HG02884 (cell line): ENCODE results near the gene RAB6A.
"Not testable (repeated sequence)": the region's sequence is repeated elsewhere in the genome, so short reads cannot be mapped to it uniquely, and the experiment has no call there.

Experiments used
- ATAC-seq: cut with Tn5 transposase; IDR thresholded peaks from one replicate; pipeline ENCODE4 v1.9.1; 2021; ENCODE audit warnings: mild to moderate bottlenecking, moderate library complexity; ENCODE audit not compliant: unreplicated experiment

Gene RAB6A

DNA sequence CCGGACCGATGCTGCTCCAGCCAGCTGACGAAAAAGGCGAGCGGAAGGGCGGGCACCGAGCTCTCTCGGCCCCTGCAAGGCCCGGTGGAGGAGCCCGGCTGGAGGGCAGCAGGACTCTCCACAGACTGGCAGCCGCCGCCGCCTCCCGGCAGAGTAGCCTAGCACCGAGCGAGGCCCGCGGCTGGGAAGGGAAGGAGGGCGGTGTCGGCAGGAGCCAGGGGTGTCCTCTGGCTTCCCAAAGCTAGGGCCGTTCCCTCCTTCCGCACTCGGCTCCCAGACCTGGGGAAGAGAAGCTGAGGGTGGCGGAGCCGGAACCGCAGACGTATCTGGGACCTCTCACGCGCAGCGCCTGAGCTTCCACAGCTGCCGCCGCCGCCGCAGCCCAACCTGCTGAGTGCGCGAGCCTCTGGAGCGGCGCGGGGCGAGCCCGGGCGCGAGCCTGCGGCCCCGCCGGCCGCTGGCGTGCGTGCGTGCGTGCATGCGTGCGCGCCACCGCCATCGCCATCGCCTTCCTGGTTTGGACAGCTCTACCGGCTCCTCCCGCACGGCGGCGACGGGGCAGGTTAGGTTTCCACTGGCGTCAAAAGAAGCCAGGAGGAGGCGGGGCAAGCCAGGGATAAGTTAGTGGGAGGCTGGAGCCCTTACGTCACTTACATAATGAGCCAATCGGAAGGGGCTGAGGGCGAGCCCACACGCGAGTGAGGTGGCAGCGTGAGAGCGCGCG is at the start of gene RAB6A:
Gene RAB6A, minus strand, starts transcription at position 396 of the 724 bp plus-strand sequence. CDS start 439 bp downstream, outside the sequence.
- peak; percentile 90 for ATAC-seq

DNA sequence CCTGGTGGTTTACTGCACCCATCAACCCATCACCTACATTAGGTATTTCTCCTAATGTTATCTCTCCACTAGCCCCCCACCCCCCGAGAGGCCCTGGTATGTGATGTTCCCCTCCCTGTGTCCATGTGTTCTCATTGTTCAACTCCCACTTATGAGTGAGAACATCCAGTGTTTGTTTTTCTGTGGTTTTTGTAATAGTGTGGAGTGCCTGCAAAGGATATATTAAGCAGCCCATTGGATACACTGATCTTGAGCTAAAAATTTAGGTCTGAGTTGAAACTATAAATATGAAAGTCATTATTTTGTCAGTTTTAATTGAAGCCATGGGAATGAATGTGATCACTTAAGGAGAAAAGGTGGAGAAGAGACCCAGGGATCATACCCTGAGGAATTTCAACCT is 49.8 kb upstream of the RAB6A start:
- ATAC-seq: no peak

DNA sequence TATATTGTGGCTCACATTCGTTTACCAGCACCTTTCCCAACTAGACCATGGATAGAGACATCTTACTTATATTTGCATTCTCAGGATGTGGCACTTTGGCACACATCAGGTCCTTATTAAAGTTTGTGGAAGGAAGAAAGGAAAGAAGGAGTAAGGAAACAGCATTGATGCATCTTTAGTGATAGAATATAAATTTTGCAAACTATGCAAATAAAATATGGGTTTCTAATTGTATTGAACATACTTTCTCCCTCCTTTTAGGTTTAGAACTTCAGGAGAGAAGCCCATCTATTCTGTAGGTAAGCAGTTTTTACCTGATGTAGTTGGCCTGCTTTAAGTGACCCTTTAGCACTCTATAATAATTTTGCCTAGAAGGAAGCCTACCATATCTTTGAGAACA is 47.2 kb upstream of the RAB6A start:
- no peak for ATAC-seq

DNA sequence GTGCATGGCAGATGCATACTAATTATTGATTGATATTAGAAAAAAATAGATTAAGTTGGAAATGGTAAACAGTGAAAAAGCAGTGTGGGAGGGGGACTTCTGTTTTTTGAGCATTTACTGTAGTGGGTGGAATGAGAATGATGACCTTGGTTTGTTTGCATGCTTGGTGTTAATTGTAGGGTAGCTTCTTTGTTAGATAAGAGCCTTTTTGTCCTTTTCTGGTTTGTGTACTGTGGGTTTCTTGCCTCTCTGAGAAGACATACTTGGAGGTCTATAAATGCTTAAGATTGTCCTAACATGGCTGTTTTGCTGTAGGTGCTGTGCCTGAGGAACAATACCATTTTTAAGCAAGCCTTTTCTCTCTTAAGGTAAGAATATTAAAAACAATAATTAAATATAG is 43.8 kb upstream of the RAB6A start:
- no peak for ATAC-seq

DNA sequence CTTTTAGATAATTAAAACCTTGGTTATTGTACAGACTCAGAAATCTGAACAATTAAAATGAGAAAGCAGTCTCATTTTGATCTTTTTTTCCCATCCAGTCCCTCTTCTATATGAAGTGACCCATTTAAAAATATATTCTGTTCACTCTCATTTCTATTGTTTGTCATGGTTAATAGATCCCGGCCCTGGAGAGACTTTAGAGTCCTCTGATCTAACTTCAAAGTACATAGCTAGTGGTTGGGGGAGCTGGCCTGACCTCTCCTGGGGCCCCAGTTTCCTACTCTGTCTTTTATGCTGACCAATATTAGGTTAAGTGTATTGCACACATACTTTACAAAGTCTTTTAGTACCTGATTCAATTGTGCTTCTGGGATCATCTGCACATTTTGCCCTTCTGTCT is 40.3 kb upstream of the RAB6A start:
- no peak for ATAC-seq

GRCh38 chr11:73800276-73800806 is 39.5 kb upstream of the RAB6A start:
- no peak for ATAC-seq

GRCh38 chr11:73797457-73797856 is 36.6 kb upstream of the RAB6A start:
- ATAC-seq: no peak

DNA sequence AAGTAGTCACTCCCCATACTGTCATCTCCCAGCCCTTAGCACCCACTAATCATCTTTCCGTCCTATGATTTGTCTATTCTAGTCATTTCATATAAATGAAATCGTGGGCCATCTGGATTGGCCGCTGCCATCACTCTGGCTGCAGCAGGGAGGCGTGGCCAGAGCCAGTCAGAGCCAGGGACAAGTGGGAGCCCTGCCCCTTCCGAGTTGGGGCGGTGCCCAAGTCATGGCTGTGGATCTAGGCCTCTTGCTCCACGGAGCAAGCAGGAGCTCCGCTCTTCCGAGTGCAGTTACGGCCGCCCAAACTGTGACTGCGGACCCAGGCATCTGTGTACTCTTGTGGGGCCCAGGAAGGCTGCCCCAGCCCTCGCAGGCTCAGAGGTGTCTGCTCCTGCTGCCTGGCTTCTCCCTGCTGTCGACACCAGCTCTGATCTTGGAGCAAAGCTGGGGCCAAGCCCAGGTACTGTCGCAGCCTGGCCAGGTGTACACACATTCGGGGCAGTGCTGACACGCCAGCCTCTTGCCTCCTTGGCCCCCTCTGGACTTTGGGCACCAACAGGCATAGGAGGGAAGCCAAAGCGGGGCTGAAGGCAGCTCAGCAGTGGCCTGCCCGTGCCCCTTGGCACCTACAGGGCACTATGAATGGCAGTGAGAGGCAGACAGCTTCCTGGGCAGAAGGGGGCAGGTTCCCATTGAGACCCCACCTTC is 35.2 kb upstream of the RAB6A start:
- no peak for ATAC-seq

DNA sequence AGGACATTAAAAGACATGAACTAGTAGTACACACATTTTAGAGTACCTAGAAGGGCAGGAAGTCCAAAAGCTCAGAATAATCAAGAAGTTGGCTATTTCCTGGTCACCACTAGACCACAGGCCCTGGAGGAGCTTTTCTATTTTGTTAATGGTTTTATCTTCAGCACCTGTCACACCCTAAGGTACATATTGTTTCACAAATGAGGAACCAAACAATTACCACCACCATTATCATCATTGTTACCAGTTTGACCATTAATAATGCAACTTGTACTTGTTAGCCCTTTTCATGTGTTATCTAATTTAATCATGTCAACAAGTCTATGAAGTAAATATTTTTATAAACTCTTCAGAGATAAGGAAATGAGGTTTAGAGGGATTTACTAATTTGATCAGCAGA is 31.7 kb upstream of the RAB6A start:
- no peak for ATAC-seq

DNA sequence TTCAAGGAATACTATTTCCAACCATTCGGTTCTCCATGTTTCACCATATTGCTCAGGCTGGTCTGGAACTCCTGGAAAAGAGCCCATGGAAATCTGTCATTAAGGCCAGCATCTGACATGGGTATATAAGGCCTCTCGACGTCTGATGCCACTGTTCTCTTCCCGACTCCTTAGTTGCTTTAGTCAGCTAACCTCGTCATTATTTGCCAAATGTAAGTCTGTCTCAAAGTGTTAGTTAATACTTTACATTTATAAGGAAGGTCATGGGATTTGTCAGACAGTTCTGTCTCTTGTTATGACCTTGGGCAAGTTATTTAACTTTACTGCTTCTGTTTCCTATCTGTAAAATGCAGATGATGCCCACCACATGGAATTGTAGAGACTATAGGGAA is 28.4 kb upstream of the RAB6A start:
- no peak for ATAC-seq

DNA sequence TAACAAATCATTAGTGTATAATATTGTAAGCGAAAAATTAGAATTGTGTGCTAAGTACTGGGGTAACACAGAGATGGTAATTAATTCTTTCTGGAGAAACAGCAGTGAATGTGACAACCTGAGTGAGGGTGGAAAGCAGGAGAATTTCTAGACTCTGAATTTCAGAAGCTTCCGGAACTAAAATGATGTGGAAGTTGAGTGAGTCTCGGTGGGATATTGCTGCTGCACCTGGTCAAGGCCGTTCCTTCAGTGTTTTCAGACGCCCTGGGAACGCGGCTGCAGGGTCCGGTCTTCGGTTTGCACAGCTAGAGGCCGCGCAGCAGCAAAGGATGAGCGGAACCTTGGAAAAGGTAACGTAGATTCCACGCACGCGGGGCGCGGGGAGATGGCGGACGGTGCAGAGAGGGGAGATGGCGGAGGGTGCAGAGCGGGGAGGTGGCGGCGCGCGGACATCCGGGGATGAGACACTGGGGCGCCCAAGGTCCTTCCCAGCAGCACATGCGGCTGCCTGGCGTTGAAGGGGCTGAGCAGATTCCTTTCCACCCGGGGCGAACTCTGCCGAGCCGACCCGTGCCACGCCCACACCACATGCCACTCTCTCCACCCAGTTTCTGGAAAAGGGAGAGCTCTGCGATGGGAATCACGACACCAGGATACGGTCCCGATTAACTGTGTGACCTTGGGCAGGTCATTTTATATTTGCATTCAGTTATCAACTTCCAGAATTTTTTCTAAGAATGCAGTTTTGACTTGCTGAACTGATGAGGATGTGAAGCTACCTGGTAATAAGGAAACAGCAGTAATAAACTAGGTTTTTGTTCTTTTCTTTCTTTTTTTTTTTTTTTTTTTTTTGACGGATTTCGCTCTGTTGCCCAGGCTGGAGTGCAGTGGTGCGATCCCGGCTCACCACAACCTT is 27.0 kb upstream of the RAB6A start, which contains the start of gene MRPL48:
Gene MRPL48, plus strand, starts transcription at position 232 of the 916 bp plus-strand sequence. Its CDS starts 98 bp downstream, at position 330.
- peak; percentile 86 for ATAC-seq

GRCh38 chr11:73787051-73787642 is 26.3 kb upstream of the RAB6A start:
- no peak for ATAC-seq

DNA sequence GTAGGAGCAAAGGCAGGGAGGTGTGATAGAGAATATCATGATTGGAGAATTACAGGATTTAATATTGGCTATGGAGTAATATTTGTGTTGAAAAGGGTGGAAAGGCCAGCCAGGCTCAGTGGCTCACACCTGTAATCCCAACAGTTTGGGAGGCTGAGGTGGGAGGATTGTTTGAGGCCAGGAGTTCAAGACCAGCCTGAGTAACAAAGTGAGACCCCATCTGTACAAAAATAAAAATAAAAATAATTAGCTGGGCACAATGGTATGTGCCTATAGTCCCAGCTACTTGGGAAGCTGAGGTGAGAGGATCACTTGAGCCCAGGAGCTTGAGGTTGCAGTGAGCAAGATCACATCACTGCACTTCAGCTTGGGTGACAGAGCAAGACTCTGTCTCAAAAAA is 24.6 kb upstream of the RAB6A start:
- ATAC-seq: not testable (repeated sequence)

GRCh38 chr11:73784734-73785133 is 23.9 kb upstream of the RAB6A start:
- ATAC-seq: no peak

- ATAC-seq: no peak
Measured at GRCh38 chr11:73784080-73784634, 23.3 kb upstream of the RAB6A start.

DNA sequence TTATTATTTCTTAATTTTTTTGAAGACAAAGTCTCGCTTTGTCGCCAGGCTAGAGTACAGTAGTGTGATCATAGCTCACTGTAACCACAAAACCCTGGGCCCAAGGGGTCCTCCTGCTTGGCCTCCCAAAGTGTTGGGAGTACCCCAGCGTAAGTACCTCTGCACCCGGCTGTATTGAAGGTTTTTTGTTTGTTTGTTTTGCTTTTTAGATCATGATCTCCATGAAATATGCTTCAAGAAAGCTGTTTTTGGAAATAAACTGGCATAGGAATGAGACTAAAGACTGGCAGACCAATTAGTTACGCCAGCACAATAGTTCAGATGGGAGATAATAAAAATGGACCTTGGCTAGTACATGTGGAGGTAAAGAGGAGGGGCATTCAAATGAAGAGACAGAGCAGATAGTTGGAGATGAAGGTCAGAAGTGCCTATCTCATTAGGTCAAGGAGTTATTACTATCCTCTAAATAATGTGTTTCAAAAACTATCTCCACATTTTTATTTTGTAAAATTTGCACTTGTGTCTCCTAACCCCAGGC is 22.7 kb upstream of the RAB6A start:
- ATAC-seq: no peak

GRCh38 chr11:73781303-73781702 is 20.4 kb upstream of the RAB6A start:
- ATAC-seq: no peak

DNA sequence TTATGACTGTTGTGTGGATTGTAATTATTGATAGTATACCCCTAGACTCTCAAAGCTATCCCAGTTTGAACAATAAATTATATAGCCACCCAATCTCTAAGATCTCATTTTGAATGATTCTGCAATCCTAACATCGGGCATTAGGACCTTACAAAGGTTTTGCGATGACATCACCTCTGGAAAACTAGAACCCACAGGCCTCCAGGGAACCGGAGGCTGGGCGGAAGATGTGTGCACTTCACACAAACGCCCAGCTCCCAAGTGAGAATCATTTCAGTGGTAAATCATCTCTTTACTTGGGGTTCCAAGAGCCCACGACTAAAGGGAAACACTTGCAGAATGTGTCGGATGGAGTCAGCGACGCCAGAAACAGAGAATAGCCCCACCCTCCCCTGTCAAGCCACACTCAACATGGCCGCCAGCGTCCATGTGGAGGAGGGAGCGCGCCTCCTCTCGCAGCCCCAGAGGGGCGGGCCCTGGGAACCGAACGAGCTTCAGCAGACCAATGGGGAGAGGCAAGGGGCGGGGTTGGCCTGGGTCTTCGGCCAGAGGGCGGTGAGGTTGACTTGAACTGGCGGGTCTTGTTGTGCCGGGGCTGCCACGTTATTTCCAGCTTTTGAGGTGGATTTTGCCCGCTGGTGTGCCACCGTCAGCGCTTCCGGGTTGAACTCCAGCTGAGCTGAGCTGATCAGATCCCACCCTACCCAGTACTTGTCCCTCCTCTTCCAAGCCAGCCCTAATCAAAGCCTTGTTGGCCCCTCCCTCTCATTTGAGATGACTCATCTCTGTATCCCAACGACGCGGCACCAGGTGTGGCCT is 18.4 kb upstream of the RAB6A start:
- ATAC-seq: peak; percentile 97

GRCh38 chr11:73770811-73771210 is 9.9 kb upstream of the RAB6A start:
- not testable (repeated sequence) for ATAC-seq
